Uterus (tissue), 4 donors: ENCODE results near the gene NEK9. TPM values are rescaled to one million over a fixed set of nuclear protein-coding genes. Genes with fewer than 3 reads are reported as not detected.

Source experiments
- DNase-seq, 2 donors: peaks; one replicate each; pipeline ENCODE4 v3.0.0-alpha.2; 2019 to 2020
- H3K27ac ChIP-seq, 2 donors: fragments of 200-600 bp; sonication (generic); 1 replicate in 1 of 2; 2 replicates in 1 of 2; pipeline ENCODE4 v1.5.1; 2016 to 2018
- H3K27me3 ChIP-seq, 2 donors: fragments of 200-600 bp; sonication (generic); one replicate each; pipeline ENCODE4 v1.5.1; 2018 to 2019; ENCODE audit warnings: control low read depth in 1 of 2
- H3K36me3 ChIP-seq, 2 donors: fragments of 200-600 bp; sonication (generic); one replicate each; pipeline ENCODE4 v1.5.1; 2019; ENCODE audit warnings: control low read depth in 1 of 2
- H3K4me1 ChIP-seq, 2 donors: fragments of 200-600 bp; sonication (generic); one replicate each; pipeline ENCODE4 v1.5.1; 2018 to 2019; ENCODE audit warnings: control low read depth in 1 of 2
- H3K4me3 ChIP-seq, 2 donors: fragments of 200-600 bp; sonication (generic); 1 replicate in 1 of 2; 2 replicates in 1 of 2; pipeline ENCODE4 v1.5.1; 2018 to 2019; ENCODE audit warnings: mild to moderate bottlenecking in 1 of 2
- H3K9me3 ChIP-seq, 2 donors: fragments of 200-600 bp; sonication (generic); one replicate each; pipeline ENCODE4 v1.5.1; 2019; ENCODE audit warnings: control low read depth in 1 of 2
- POLR2A ChIP-seq, 2 donors: fragments of 450-650 bp; IDR thresholded peaks; one replicate each; pipeline ENCODE4 v1.6.1; 2016; ENCODE audit warnings: antibody characterized with exemption in 2 of 2, mild to moderate bottlenecking in 1 of 2, moderate library complexity in 1 of 2
- intact Hi-C: fragments of 100-400 bp; cut with DNase I; formaldehyde crosslinking; loops from one replicate; pipeline ENCODE4 v1.15.1; 2023; ENCODE audit warnings: low total_unique reads
- total RNA-seq, 4 donors: library from RNA; depleted of rRNA in 3 of 4; stranded (reverse); fragments of >200 nt in 3 of 4; gene quantifications; one replicate each; pipeline versions ENCODE4 v1.1.0 to v1.2.4, GENCODE V29; 2014 to 2023
- TF ChIP-seq, protein P1 (sequence below), 4 experiments: fragments of 200-600 bp in 2 of 4; fragments of 450-650 bp in 2 of 4; sonication (generic) in 2 of 4; IDR thresholded peaks; one replicate each; pipeline ENCODE4 v1.5.1; 2016 to 2019; ENCODE audit warnings: antibody characterized with exemption in 4 of 4, mild to moderate bottlenecking in 2 of 4, moderate library complexity in 1 of 4
- donor health status: DM: yes; HTN: yes; CAD: no.

The NEK9 gene
- total RNA-seq, 4 donors from 2014 or later = 51.2 to 115 (median 71.4) TPM

DNA sequence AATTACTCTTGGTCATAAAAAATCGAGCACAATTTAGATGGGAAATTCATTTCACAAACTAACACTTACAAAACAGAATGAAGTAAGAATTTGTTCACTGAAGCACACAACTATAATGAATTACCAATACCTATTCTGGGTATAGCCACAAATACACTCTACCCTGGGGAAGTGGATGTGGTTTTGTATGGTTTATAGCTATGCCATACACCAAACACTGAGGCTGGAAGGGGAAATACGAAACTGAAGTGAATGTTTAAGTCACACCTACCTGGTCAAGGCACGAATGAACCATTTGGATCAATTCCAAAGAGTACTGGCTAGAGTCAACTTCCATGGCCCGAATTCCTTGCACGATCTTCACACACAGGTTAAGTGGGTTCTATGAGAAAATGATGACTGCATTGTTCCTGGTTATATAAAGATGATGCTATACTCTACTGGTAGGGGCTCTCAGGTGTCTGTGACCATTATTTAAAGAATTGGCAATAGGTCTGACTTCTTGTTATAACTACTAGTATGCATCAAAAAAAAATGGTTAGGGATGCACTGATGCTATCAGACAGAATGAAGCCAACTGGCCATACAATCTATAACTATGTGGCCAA, 12.8 kb downstream of the NEK9 start:
- no peak overlapping the region for H3K4me3 ChIP-seq
- TF ChIP-seq POLR2A (IDR thresholded peaks at IDR 0.05) = no peak
- TF ChIP-seq, protein P1, sequence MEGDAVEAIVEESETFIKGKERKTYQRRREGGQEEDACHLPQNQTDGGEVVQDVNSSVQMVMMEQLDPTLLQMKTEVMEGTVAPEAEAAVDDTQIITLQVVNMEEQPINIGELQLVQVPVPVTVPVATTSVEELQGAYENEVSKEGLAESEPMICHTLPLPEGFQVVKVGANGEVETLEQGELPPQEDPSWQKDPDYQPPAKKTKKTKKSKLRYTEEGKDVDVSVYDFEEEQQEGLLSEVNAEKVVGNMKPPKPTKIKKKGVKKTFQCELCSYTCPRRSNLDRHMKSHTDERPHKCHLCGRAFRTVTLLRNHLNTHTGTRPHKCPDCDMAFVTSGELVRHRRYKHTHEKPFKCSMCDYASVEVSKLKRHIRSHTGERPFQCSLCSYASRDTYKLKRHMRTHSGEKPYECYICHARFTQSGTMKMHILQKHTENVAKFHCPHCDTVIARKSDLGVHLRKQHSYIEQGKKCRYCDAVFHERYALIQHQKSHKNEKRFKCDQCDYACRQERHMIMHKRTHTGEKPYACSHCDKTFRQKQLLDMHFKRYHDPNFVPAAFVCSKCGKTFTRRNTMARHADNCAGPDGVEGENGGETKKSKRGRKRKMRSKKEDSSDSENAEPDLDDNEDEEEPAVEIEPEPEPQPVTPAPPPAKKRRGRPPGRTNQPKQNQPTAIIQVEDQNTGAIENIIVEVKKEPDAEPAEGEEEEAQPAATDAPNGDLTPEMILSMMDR (IDR thresholded peaks at IDR 0.05) = no peak
- no peaks in the 10 kb centered on the region for H3K4me1 ChIP-seq
- intact Hi-C loops = no loop called here
- H3K9me3 ChIP-seq = no peaks in the 10 kb centered on the region
- H3K36me3 ChIP-seq = no peaks in the 10 kb centered on the region
- no peak for DNase-seq
- H3K27me3 ChIP-seq = no peaks in the 10 kb centered on the region
- no peak overlapping the region for H3K27ac ChIP-seq

DNA sequence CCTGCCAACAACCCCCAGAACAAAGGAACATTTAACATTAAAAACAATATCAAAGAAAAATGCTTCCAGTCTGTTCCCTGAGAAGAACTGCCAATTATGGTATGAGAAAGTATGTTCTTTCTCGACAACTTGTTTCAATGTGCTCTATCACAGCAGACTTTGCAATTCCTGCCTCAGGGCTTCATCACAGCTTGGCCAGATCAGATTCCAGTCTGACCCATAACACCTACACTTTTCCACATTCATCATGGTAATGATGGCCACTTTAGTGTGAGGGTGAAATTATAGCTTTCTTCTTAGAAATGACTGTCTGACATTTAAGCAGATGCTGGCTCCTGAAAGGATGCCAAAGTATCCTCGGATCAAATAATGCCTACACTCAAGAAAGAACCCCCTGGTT, 17.0 kb downstream of the NEK9 start:
- DNase-seq = no peak
- intact Hi-C loops = no loop called here
- Histone ChIP-seq H3K36me3 (no peaks in the 10 kb centered on the region), H3K4me3 (no peak overlapping the region), H3K9me3 (no peaks in the 10 kb centered on the region), H3K27me3 (no peaks in the 10 kb centered on the region), H3K27ac (no peak overlapping the region), H3K4me1 (no peaks in the 10 kb centered on the region)
- TF ChIP-seq, protein P1 (IDR thresholded peaks at IDR 0.05) = no peak
- no peak for TF ChIP-seq POLR2A (IDR thresholded peaks at IDR 0.05)

DNA sequence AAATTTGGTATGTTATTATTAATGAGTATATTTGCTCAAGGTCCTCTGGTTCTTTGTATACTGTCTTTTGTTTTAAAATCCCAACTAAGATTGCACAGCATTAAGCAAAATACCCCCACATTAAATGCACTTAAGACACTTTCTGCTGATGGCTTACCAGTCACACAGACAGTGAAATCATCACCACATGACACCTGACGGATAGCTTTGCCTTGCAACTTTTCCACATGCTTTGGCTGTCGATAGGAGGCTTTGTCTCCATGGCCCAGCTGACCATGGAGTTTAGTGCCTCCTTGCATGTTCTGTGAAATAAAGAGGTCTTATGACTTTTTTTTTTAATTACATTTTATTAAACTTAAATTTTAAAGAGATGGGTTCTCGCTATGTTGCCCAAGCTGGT, 19.7 kb downstream of the NEK9 start:
- Histone ChIP-seq H3K4me3 (no peak overlapping the region), H3K9me3 (no peaks in the 10 kb centered on the region), H3K27me3 (no peaks in the 10 kb centered on the region), H3K4me1 (no peaks in the 10 kb centered on the region), H3K36me3 (no peaks in the 10 kb centered on the region), H3K27ac (no peak overlapping the region)
- intact Hi-C loops = no loop called here
- TF ChIP-seq POLR2A (IDR thresholded peaks at IDR 0.05) = no peak
- TF ChIP-seq, protein P1 (IDR thresholded peaks at IDR 0.05) = no peak
- no peak for DNase-seq

DNA sequence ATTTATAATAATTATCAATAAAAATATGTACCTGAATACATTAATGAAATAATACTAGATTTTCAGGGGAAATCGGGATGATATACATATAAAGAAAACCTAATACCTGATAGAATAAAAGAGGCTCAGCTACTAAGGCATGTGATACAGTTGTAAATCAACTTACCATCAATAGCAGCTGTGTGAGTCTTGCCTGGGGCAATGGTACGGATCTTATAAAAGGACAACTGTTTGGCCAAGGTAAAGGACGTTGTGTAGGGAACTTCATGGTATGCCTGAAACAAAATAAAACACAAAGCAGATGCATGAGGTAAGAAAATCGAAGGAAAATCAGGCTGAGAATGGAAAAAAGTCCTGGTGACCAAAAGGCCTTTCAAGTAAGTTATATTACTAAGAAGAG, 25.4 kb downstream of the NEK9 start:
- no peaks in the 10 kb centered on the region for H3K36me3 ChIP-seq

DNA sequence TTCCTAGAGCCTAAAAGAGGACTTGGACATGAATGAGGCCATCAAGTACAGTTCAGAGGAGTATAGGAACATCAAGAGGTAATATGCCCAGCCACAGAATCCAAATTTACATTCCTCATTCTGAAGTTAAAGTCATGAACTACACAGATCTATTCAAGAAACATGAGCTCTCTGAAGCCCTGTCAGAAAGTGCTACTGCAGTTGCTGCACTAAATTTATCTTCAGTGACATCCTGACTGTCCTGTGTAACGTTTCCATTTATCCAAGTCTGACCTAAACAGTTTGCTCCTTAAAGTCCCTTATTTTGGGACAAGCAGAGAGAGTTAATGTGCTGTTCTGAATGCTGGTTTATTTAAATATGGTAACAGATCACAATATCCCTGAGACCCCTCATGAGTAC, 28.2 kb downstream of the NEK9 start:
- intact Hi-C loops = no loop called here
- TF ChIP-seq, protein P1 (IDR thresholded peaks at IDR 0.05) = no peak
- TF ChIP-seq POLR2A (IDR thresholded peaks at IDR 0.05) = no peak
- Histone ChIP-seq H3K27ac (no peak overlapping the region), H3K4me3 (no peak overlapping the region), H3K27me3 (no peaks in the 10 kb centered on the region), H3K36me3 (no peaks in the 10 kb centered on the region), H3K4me1 (no peaks in the 10 kb centered on the region), H3K9me3 (no peaks in the 10 kb centered on the region)
- DNase-seq = no peak

More for the DNA sequence above, 25.4 kb downstream of the NEK9 start:
- Histone ChIP-seq H3K9me3 (no peaks in the 10 kb centered on the region), H3K4me1 (no peaks in the 10 kb centered on the region), H3K4me3 (no peak overlapping the region), H3K27me3 (no peaks in the 10 kb centered on the region), H3K27ac (no peak overlapping the region)
- DNase-seq = no peak
- TF ChIP-seq POLR2A (IDR thresholded peaks at IDR 0.05) = no peak
- TF ChIP-seq, protein P1 (IDR thresholded peaks at IDR 0.05) = no peak
- intact Hi-C loops = no loop called here
